H9 (cell line): ENCODE data around the gene CERS4. TPM values are rescaled to one million over a fixed set of nuclear protein-coding genes. Genes with fewer than 3 reads are reported as not detected.

Experiments used
- DNase-seq: peaks from one replicate; pipeline ENCODE4 v3.0.0-alpha.2; 2017
- H2AFZ ChIP-seq: one replicate; pipeline ENCODE4 v1.6.1; 2013; ENCODE audit warnings: mild to moderate bottlenecking, low read length, control low read depth, moderate library complexity
- H2AK5ac ChIP-seq: 2 replicates; pipeline ENCODE4 v1.6.1; 2013; ENCODE audit warnings: low read length, control low read depth, mixed read lengths; ENCODE audit not compliant: insufficient read length
- H2BK120ac ChIP-seq: one replicate; pipeline ENCODE4 v1.6.1; 2013; ENCODE audit warnings: low read depth, mild to moderate bottlenecking, low read length, control low read depth, inconsistent platforms; ENCODE audit not compliant: poor library complexity, severe bottlenecking
- H2BK12ac ChIP-seq: 2 replicates; pipeline ENCODE4 v1.6.1; 2013; ENCODE audit warnings: low read length, control low read depth, mixed read lengths, low read depth; ENCODE audit not compliant: insufficient read length
- H2BK15ac ChIP-seq: 2 replicates; pipeline ENCODE4 v1.6.1; 2013; ENCODE audit warnings: low read depth, low read length, control low read depth
- H2BK20ac ChIP-seq: one replicate; pipeline ENCODE4 v1.6.1; 2013; ENCODE audit warnings: low read depth, mild to moderate bottlenecking, low read length, control low read depth, inconsistent platforms; ENCODE audit not compliant: poor library complexity, severe bottlenecking
- H2BK5ac ChIP-seq: 2 replicates; pipeline ENCODE4 v1.6.1; 2013; ENCODE audit warnings: low read length, control low read depth, mixed read lengths; ENCODE audit not compliant: insufficient read length
- H3K14ac ChIP-seq: 2 replicates; pipeline ENCODE4 v1.6.1; 2013; ENCODE audit warnings: low read length, control low read depth; ENCODE audit not compliant: insufficient read depth
- H3K18ac ChIP-seq: 2 replicates; pipeline ENCODE4 v1.6.1; 2013; ENCODE audit warnings: low read depth, mild to moderate bottlenecking, mixed read lengths, low read length, control low read depth; ENCODE audit not compliant: insufficient read length
- H3K23ac ChIP-seq: 2 replicates; pipeline ENCODE4 v1.6.1; 2013; ENCODE audit warnings: low read length, control low read depth, mixed read lengths, low read depth; ENCODE audit not compliant: insufficient read length
- H3K23me2 ChIP-seq: 2 replicates; pipeline ENCODE4 v1.6.1; 2013; ENCODE audit warnings: low read depth, mild to moderate bottlenecking, mixed read lengths, low read length, control low read depth; ENCODE audit not compliant: insufficient read length, poor library complexity, severe bottlenecking
- H3K27ac ChIP-seq: 2 replicates; pipeline ENCODE4 v1.5.1; 2013; ENCODE audit warnings: low read length, control low read depth, mixed read lengths, low read depth; ENCODE audit not compliant: insufficient read length
- H3K27me3 ChIP-seq: 2 replicates; pipeline ENCODE4 v1.6.1; 2013; ENCODE audit warnings: low read length, control low read depth, inconsistent platforms; ENCODE audit not compliant: insufficient read depth
- H3K4ac ChIP-seq: 2 replicates; pipeline ENCODE4 v1.6.1; 2013; ENCODE audit warnings: low read depth, mild to moderate bottlenecking, control low read depth, inconsistent platforms, low read length, moderate library complexity
- H3K4me1 ChIP-seq: 2 replicates; pipeline ENCODE4 v1.6.1; 2013; ENCODE audit warnings: low read length, control low read depth, inconsistent platforms; ENCODE audit not compliant: insufficient read depth
- H3K4me2 ChIP-seq: 2 replicates; pipeline ENCODE4 v1.6.1; 2013; ENCODE audit warnings: low read length, control low read depth, mixed read lengths; ENCODE audit not compliant: insufficient read length, insufficient read depth
- H3K56ac ChIP-seq: 2 replicates; pipeline ENCODE4 v1.6.1; 2013; ENCODE audit warnings: low read depth, mild to moderate bottlenecking, mixed read lengths, low read length, control low read depth; ENCODE audit not compliant: insufficient read length
- H3K79me1 ChIP-seq: 2 replicates; pipeline ENCODE4 v1.6.1; 2013; ENCODE audit warnings: low read depth, mild to moderate bottlenecking, moderate library complexity, low read length, control low read depth, inconsistent platforms; ENCODE audit not compliant: insufficient read depth, poor library complexity, severe bottlenecking
- H3K79me2 ChIP-seq: 2 replicates; pipeline ENCODE4 v1.6.1; 2013; ENCODE audit warnings: low read length, control low read depth, inconsistent platforms; ENCODE audit not compliant: insufficient read depth
- H3K9ac ChIP-seq: 2 replicates; pipeline ENCODE4 v1.6.1; 2013; ENCODE audit warnings: low read length, control low read depth, mixed read lengths; ENCODE audit not compliant: insufficient read length; ENCODE audit errors: extremely low read depth
- H3K9me3 ChIP-seq: one replicate; pipeline ENCODE4 v1.6.1; 2013; ENCODE audit warnings: low read depth, low read length, inconsistent platforms; ENCODE audit not compliant: control insufficient read depth
- H3T11ph ChIP-seq: one replicate; pipeline ENCODE4 v1.6.1; 2013; ENCODE audit warnings: mild to moderate bottlenecking, low read length, control low read depth, inconsistent platforms
- H4K20me1 ChIP-seq: one replicate; pipeline ENCODE4 v1.6.1; 2013; ENCODE audit not compliant: control insufficient read depth, insufficient read length, insufficient read depth
- H4K5ac ChIP-seq: 2 replicates; pipeline ENCODE4 v1.6.1; 2013; ENCODE audit warnings: low read depth, mild to moderate bottlenecking, mixed read lengths, low read length, control low read depth; ENCODE audit not compliant: insufficient read length
- H4K8ac ChIP-seq: replicated peaks from 2 replicates; pipeline ENCODE4 v1.6.1; 2013; ENCODE audit warnings: low read length, control low read depth, mixed read lengths, low read depth; ENCODE audit not compliant: insufficient read length
- H4K91ac ChIP-seq: 2 replicates; pipeline ENCODE4 v1.6.1; 2013; ENCODE audit warnings: low read depth, mild to moderate bottlenecking, moderate library complexity, mixed read lengths, low read length, control low read depth; ENCODE audit not compliant: insufficient read length
- H3K27ac Mint-ChIP-seq, 3 experiments: 2 replicates in 2 of 3; 3 replicates in 1 of 3; pipeline ENCODE4 v1.8.0; 2020 to 2021; ENCODE audit warnings: mixed read lengths in 3 of 3, mild to moderate bottlenecking in 1 of 3, moderate library complexity in 1 of 3
- H3K27me3 Mint-ChIP-seq: 2 replicates; pipeline ENCODE4 v1.8.0; 2021; ENCODE audit warnings: low read depth, mild to moderate bottlenecking, moderate library complexity, mixed read lengths
- H3K36me3 Mint-ChIP-seq, 3 experiments: 2 replicates in 2 of 3; 3 replicates in 1 of 3; pipeline ENCODE4 v1.8.0; 2020 to 2021; ENCODE audit warnings: low read depth in 3 of 3, mixed read lengths in 3 of 3; ENCODE audit not compliant: insufficient read depth in 1 of 3
- H3K4me1 Mint-ChIP-seq, 2 experiments: 2 replicates each; pipeline ENCODE4 v1.8.0; 2020; ENCODE audit warnings: mixed read lengths in 2 of 2
- H3K4me3 Mint-ChIP-seq, 2 experiments: 2 replicates in 1 of 2; 3 replicates in 1 of 2; pipeline ENCODE4 v1.8.0; 2020 to 2021; ENCODE audit warnings: mild to moderate bottlenecking in 2 of 2, mixed read lengths in 2 of 2, moderate library complexity in 1 of 2
- H3K9me3 Mint-ChIP-seq, 2 experiments: 2 replicates in 1 of 2; 3 replicates in 1 of 2; pipeline ENCODE4 v1.8.0; 2020; ENCODE audit warnings: mild to moderate bottlenecking in 2 of 2, mixed read lengths in 2 of 2, moderate library complexity in 1 of 2
- WGBS: extraction: QIAGEN DNeasy Blood & Tissue Kit; methylation state at CpG from one replicate; pipeline ENCODE4 v1.1.7; 2013; ENCODE audit warnings: missing lambda C conversion rate, low lambda C conversion rate, mixed read lengths; ENCODE audit not compliant: insufficient read length; ENCODE audit errors: extremely low coverage; 5-methylcytosine and 5-hydroxymethylcytosine counted together
- total RNA-seq: library from RNA; stranded (reverse); gene quantifications from 2 replicates; pipeline ENCODE4 v1.2.1, GENCODE V29; 2021
- TF ChIP-seq, protein P1 (sequence below): fragments of 200-600 bp; sonication (generic); conservative IDR thresholded peaks from 3 replicates; pipeline ENCODE4 v1.8.0; 2021; ENCODE audit warnings: antibody characterized with exemption, mild to moderate bottlenecking

The CERS4 gene
- total RNA-seq, 1 experiment from 2014 or later, result 62.6 TPM

- Histone ChIP-seq H4K91ac (no peak overlapping the region), H2BK120ac (no peak overlapping the region), H3K27ac (no peak overlapping the region), H3K4me1 (no peaks in the 10 kb centered on the region), H3K14ac (no peak overlapping the region), H3K4me2 (no peak overlapping the region), H3K18ac (no peak overlapping the region), H3K23ac (no peak overlapping the region), H2AFZ (no peak overlapping the region), H3T11ph (no peak overlapping the region), H3K23me2 (no peaks in the 10 kb centered on the region), H3K79me2 (peaks cover 3% of the 10 kb centered on the region; the same call in 1 of the 2 replicates), H3K27me3 (no peaks in the 10 kb centered on the region), H4K8ac (no peak overlapping the region), H2BK12ac (no peak overlapping the region), H2BK20ac (no peak overlapping the region), H3K56ac (no peak overlapping the region), H2BK5ac (no peak overlapping the region), H4K20me1 (no peaks in the 10 kb centered on the region), H3K9me3 (no peaks in the 10 kb centered on the region), H3K4ac (no peak overlapping the region), H4K5ac (no peak overlapping the region), H3K9ac (no peak overlapping the region), H2AK5ac (no peak overlapping the region), H2BK15ac (no peak overlapping the region), H3K79me1 (no peaks in the 10 kb centered on the region)
- Mint-ChIP-seq H3K27me3 (no peaks in the 10 kb centered on the region), H3K27ac (no peak overlapping the region), H3K4me1 (0 out of 4 replicates have a peak, but pooled peaks cover 0 to 5% of the 10 kb centered on the region in 2 experiments), H3K36me3 (peaks cover 15 to 22% (median 19%) of the 10 kb centered on the region in 3 experiments; a peak in 6 of 7 replicates), H3K9me3 (peaks cover 0 to 2% of the 10 kb centered on the region in 2 experiments; a peak in 2 of 5 replicates), H3K4me3 (no peak overlapping the region)
- no CpG with 5 or more reads among the region's 7 CpGs for WGBS
- no peak for DNase-seq
- TF ChIP-seq, protein P1, sequence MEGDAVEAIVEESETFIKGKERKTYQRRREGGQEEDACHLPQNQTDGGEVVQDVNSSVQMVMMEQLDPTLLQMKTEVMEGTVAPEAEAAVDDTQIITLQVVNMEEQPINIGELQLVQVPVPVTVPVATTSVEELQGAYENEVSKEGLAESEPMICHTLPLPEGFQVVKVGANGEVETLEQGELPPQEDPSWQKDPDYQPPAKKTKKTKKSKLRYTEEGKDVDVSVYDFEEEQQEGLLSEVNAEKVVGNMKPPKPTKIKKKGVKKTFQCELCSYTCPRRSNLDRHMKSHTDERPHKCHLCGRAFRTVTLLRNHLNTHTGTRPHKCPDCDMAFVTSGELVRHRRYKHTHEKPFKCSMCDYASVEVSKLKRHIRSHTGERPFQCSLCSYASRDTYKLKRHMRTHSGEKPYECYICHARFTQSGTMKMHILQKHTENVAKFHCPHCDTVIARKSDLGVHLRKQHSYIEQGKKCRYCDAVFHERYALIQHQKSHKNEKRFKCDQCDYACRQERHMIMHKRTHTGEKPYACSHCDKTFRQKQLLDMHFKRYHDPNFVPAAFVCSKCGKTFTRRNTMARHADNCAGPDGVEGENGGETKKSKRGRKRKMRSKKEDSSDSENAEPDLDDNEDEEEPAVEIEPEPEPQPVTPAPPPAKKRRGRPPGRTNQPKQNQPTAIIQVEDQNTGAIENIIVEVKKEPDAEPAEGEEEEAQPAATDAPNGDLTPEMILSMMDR, result no peak
Observed at GRCh38 chr19:8250596-8250995, 41.4 kb downstream of the CERS4 start.
